BJ (cell line): ENCODE data around the gene CHD9. TPM values are rescaled to one million over a fixed set of nuclear protein-coding genes. Genes with fewer than 3 reads are reported as not detected.

Experiments
- CTCF ChIA-PET: fragments of 350-600 bp; formaldehyde crosslinking; extraction: SDS; loops from one replicate; lab custom pipeline; 2021; ENCODE audit warnings: antibody characterized with exemption, inconsistent platforms; lab: Yijun Ruan, JAX
- POLR2A ChIA-PET: fragments of 300-600 bp; sonication (Branson Sonifier 250); formaldehyde crosslinking; extraction: SDS; loops from one replicate; lab custom pipeline; 2021; ENCODE audit warnings: antibody characterized with exemption; lab: Charles Lee
- DNase-seq: peaks from one replicate; pipeline ENCODE4 v3.0.0-alpha.2; 2011; ENCODE audit warnings: low read depth
- H3K27me3 ChIP-seq: 2 replicates; pipeline ENCODE4 v1.6.0; 2011; ENCODE audit warnings: low read length; ENCODE audit not compliant: control insufficient read depth, insufficient read depth
- H3K36me3 ChIP-seq: 2 replicates; pipeline ENCODE4 v1.5.1; 2011; ENCODE audit warnings: low read length; ENCODE audit not compliant: control insufficient read depth, insufficient read depth
- H3K4me3 ChIP-seq: 2 replicates; pipeline ENCODE4 v1.5.1; 2011; ENCODE audit warnings: low read depth, mild to moderate bottlenecking, control low read depth, low read length
- polyA plus RNA-seq: library from polyadenylated mRNA; depleted of rRNA; stranded (reverse); fragments of >200 nt; gene quantifications from 2 replicates; pipeline ENCODE4 v1.2.3, GENCODE V29; 2011
- TF ChIP-seq, protein P1 (sequence below): IDR thresholded peaks from 2 replicates; pipeline ENCODE4 v1.5.1; 2011; ENCODE audit warnings: low read depth, mild to moderate bottlenecking, control low read depth, inconsistent platforms, low read length, moderate library complexity; ENCODE audit not compliant: insufficient read depth

The CHD9 gene
- polyA plus RNA-seq, 1 experiment, result 13.1 TPM

DNA sequence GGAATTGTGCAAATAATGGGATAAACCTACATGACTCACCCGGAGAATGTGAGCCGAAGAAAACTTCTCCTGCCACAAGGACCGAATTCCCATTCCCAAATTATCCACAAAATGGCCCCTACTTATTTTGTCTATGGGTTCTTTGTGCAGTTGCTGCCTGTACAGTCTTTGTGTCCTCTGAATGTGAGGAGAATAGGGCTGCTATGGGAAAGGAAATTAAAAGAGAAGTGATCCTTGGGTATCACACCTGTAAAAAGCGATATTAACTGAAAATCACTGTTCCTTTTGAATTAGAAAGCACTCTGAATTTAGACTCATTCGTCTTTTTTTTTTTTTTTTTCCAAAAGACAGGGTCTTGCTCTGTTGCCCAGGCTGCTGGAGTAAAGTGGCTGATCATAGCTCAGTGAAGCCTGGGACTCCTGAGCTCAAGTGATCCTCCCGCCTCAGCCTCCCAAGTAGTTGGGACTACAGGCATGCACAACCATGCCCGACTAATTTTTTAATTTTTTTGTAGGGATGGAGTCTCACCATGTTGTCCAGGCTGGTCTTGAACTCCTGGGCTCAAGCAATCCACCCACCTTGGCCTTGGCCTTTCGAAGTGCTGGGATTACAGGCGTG, 45.4 kb downstream of the CHD9 start:
- TF ChIP-seq, protein P1, sequence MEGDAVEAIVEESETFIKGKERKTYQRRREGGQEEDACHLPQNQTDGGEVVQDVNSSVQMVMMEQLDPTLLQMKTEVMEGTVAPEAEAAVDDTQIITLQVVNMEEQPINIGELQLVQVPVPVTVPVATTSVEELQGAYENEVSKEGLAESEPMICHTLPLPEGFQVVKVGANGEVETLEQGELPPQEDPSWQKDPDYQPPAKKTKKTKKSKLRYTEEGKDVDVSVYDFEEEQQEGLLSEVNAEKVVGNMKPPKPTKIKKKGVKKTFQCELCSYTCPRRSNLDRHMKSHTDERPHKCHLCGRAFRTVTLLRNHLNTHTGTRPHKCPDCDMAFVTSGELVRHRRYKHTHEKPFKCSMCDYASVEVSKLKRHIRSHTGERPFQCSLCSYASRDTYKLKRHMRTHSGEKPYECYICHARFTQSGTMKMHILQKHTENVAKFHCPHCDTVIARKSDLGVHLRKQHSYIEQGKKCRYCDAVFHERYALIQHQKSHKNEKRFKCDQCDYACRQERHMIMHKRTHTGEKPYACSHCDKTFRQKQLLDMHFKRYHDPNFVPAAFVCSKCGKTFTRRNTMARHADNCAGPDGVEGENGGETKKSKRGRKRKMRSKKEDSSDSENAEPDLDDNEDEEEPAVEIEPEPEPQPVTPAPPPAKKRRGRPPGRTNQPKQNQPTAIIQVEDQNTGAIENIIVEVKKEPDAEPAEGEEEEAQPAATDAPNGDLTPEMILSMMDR, result no peak
- CTCF ChIA-PET, result interaction anchor here (1.2 to 3.2 kb wide), 2 partner anchors 45 to 107 kb away, joined by 7 to 16 read pairs; partner anchors contain the start of gene CHD9
- no peak for DNase-seq
- POLR2A ChIA-PET, result no interaction called here
- Histone ChIP-seq H3K27me3 (no peaks in the 10 kb centered on the region), H3K4me3 (peak overlapping the region; percentile 33), H3K36me3 (no peaks in the 10 kb centered on the region)

DNA sequence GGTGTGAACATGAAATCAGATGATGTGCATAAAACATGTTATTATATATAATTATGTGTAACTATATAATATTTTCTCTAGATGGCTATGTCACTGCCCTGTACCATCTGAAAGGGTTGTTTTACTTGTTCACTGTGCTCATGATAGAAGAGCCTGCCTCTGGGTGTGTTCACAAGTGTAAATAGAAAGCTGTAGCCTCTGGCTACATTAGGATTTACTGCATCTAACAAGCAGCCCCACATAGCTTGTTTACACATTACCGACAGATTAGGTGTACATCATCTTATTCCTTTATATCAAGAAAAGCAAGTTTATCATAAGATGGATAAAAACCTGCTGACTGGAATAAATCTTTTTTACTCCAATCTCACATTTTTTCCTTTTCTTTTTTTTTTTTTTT, 46.1 kb downstream of the CHD9 start:
- TF ChIP-seq, protein P1, result no peak
- ChIA-PET CTCF (interaction anchor here (1.2 to 3.2 kb wide), 2 partner anchors 46 to 107 kb away, joined by 7 to 16 read pairs; partner anchors contain the start of gene CHD9), POLR2A (no interaction called here)
- H3K4me3 ChIP-seq, result no peak overlapping the region
- no peaks in the 10 kb centered on the region for H3K27me3 ChIP-seq
- no peak for DNase-seq
- no peaks in the 10 kb centered on the region for H3K36me3 ChIP-seq

DNA sequence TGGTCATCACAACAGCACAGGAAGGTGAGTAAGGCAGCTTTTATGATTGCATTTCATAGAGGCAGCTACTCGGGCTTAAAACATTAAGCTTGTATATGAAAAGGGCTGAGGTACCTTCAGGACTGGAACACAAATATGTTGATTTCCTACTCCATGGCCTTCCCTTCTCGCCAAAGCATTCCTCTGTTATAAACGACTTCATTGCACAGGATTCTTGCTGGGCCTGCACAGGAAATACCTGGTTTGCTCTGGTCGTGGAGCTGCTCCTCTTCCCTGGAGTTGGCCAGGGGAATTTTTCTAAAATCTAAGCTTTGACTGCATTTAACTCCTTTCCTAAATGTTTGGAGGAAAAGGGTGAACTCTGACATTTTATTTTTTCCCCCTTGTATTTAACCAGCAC, 49.0 kb downstream of the CHD9 start:
- H3K36me3 ChIP-seq, result no peaks in the 10 kb centered on the region
- no peak for DNase-seq
- no peak overlapping the region for H3K4me3 ChIP-seq
- CTCF ChIA-PET, result interaction anchor here (0.9 to 1.3 kb wide), 3 partner anchors 31 to 51 kb away, joined by 3 read pairs; no protein-coding TSS in a partner anchor
- TF ChIP-seq, protein P1, result no peak
- POLR2A ChIA-PET, result no interaction called here
- H3K27me3 ChIP-seq, result no peaks in the 10 kb centered on the region

DNA sequence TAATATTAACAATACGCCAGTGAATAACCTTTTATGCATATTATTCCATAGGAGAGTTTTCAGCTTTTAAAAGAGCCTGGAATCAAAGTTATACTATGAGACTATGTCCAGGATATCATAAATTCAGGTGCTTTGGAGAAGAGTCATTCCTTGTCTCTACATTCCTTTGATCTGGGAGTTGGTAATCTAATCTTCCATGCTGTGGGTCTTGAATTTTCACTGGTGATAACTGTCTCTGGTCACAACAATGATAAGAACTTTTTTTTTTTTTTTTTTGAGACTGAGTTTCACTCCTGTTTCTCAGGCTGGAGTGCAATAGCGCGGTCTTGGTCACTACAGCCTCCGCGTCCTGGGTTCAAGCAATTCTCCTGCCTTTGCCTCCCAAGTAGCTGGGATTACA, 50.8 kb downstream of the CHD9 start:
- POLR2A ChIA-PET, result no interaction called here
- DNase-seq, result no peak
- TF ChIP-seq, protein P1, result no peak
- CTCF ChIA-PET, result no interaction called here
- H3K27me3 ChIP-seq, result no peaks in the 10 kb centered on the region
- H3K36me3 ChIP-seq, result no peaks in the 10 kb centered on the region
- H3K4me3 ChIP-seq, result no peak overlapping the region

DNA sequence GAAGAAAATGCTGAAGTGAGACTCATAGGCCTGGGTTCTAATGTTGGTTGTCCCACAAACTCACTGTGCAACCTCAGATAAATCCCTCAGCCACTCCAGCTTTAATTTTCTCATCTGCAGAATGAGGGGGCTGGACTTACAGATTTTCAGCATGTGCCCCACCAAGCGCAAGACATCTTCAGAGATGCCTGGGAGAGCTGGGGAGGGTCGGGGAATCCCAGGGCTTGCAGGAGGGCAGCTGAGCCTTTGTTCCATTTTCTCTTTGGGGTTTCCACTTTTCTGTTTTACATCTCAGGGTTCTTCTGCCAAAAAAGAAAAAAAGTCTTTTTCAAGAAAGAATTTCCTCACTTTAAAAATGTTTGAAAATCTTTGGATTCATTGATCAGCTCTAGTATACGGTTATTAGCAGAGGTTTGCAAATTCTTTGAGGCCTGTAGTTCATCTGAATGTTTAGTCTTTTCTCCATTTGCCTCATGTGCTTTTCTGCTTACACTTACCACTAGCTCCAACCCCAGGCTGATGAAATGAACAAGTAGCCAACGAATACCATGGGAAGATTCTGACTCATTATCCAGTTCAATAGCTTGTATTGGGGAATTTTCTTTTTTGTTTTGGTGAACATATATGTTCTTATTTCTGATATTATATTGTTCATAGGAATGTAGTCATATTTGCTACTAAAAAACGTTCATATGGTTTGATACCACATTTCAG, 56.4 kb downstream of the CHD9 start:
- no peaks in the 10 kb centered on the region for H3K36me3 ChIP-seq
- no peaks in the 10 kb centered on the region for H3K27me3 ChIP-seq
- ChIA-PET CTCF (interaction anchor here (0.8 to 2.0 kb wide), 5 partner anchors 8 to 56 kb away, joined by 3 to 9 read pairs (median 3); partner anchors contain the start of gene CHD9), POLR2A (interaction anchor here (1.2 kb wide), 1 partner anchor 20 kb away, joined by 3 read pairs; no protein-coding TSS in a partner anchor)
- TF ChIP-seq, protein P1, result no peak
- H3K4me3 ChIP-seq, result no peak overlapping the region
- DNase-seq, result no peak
